A172 (cell line): Measurements from ENCODE around the gene PUS7. TPM values are rescaled to one million over a fixed set of nuclear protein-coding genes. Genes with fewer than 3 reads are reported as not detected.
"Not testable (repeated sequence)": the region's sequence is repeated elsewhere in the genome, so short reads cannot be mapped to it uniquely, and the experiment has no call there.

Experiments
- DNase-seq: peaks from one replicate; pipeline ENCODE4 v3.0.0-alpha.2; 2015; ENCODE audit warnings: low spot score
- total RNA-seq: library from RNA; depleted of rRNA; stranded (reverse); fragments of >200 nt; shearing (Covaris generic); gene quantifications from 2 replicates; pipeline ENCODE4 v1.2.3, GENCODE V29; 2014; rRNA removed

The PUS7 gene
- total RNA-seq, 1 experiment from 2014 or later, result 27.8 TPM

DNA sequence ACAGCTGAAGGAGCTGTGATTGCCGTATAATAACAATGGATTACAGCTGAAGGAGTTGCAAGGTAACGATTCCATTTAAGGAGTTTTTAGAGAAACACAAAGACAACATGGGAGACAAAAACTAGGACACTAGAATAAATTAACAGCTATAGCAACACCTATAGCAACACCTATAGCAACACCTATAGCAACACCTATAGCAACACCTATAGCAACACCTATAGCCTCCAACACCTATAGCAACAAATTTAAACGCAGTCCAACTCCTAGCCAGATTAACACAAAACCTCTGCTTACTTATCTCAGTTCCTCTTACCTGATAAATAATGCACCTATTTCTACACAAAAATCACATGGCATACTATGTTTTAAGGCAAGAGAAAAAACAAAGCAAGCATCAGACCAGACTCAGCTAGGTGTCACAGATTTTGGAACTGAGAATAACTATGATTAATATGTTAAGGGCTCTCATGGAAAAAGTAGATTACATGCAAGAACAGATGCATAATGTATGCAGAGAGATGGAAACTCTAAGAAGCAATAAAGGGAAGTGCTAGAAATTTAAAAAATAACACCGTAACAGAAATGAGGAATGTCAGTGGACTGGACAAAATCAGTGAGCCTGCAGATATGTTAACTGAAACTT is 77.6 kb downstream of the PUS7 start:
- no peak for DNase-seq

DNA sequence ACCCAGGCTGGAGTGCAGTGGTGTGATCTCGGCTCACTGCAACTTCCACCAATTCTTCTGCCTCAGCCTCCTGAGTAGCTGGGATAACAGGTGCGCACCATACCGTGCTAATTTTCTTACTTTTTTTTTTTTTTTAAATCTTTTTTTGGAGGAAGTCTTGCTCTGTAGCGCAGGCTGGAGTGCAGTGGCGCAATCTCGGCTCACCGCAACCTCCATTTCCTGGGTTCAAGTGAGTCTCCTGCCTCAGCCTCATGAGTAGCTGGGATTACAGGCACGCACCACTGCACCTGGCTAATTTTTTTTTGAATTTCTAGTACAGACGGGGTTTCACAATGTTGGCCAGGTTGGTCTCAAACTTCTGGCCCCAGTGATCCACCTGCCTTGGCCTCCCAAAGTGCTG is 79.9 kb downstream of the PUS7 start:
- DNase-seq, result not testable (repeated sequence)

DNA sequence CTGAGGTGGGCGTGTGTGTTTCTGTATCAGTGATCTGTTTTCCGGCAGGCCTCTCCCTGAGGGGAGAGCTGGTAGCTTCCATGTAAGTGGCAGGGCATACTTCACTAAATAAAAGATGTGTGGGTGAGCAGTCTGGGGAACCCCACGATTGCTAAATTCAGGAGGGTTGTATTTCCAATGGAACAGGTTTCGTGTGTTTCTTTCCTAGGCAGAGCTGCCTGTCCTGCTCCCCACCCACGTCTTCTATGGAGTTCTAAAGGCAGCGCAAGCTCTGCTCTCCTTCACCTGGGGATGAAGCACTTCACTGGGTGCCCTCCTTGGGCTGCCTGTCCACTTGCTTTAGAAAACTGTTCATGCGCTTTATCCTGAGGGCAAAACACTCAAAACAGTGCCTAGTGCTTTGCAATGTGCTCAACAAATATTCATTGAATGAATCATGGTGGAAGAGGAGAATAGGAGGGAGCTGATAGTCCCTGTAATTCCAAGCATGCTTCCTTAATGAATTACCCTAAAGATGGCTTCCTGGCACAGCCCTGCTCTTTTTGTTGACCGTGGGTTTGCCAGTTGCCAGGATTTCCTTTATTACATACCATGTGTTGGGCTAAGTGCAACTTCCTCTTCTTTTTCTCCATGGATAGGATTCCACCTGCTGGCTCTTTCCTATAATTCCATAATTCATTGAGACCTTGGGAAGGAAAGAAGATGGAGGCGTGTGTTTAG is 82.7 kb downstream of the PUS7 start:
- DNase-seq, result peak; percentile 87

- DNase-seq, result no peak
These were observed 83.3 kb downstream of the PUS7 start for GRCh38 chr7:105438847-105439173.

DNA sequence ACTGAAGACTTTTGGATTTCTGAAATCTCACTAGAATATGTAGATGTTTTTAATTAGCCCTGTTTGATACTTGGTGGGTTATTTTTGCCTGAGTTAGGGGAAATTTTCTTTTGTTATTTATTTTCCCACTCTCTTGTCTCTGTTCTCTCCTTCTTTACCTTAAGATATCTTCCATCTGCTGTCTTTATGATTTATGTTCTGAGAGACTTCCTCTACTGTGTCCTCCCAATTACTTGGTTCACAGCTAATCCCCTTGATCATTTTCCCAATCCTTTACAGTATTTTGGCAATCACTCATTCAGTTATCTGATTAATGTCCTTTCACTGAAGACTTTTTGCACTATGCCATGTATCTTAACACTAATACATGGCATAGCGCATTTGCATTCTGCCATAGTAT is 83.8 kb downstream of the PUS7 start:
- DNase-seq, result no peak

GRCh38 chr7:105437356-105437755 is 84.7 kb downstream of the PUS7 start:
- DNase-seq, result not testable (repeated sequence)

DNA sequence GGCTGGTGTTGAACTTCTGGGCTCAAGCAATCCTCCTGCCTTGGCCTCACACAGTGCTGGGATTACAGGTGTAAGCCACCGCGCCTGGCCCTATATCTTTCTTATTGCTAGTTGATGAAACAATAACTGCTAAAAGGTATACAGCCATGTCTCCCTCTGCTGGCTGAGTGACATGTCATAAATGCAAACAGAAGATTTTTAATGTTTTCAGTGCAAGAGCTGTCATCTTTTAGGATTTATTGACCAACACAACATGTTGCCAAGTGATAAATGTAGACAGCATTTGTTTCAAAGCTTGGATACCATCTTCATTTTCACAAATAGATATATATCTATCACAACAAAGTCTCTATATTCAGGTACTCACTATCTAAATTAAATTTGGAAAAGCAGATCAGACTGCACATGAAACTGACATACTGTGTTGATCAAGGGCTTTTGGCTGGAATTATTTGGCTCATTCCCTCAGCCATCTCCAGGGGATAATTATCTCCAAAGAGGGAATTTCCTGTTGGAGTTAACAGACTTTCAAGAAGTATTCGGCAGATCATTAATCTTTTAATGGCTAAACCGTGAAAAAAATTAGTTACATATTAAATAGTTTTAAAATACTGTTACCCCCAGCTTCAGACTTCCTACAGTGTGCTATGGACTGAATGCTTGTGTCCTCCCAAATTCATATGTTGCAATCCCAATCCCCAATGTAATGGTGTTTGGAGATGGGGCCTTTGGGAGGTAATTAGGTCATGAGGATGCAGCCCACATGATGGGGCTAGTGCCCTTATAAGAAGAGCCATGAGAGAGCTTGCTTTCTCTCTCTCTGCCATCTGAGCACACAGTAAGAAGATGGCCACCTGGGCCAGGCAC is 92.1 kb downstream of the PUS7 start:
- DNase-seq, result peak; percentile 51

GRCh38 chr7:105426606-105427146 is 95.4 kb downstream of the PUS7 start:
- no peak for DNase-seq

- no peak for DNase-seq
These were observed 98.1 kb downstream of the PUS7 start for GRCh38 chr7:105423987-105424386.

GRCh38 chr7:105413887-105414437 is 108.1 kb downstream of the PUS7 start:
- no peak for DNase-seq

- not testable (repeated sequence) for DNase-seq
These were observed 111.3 kb downstream of the PUS7 start for GRCh38 chr7:105410774-105411173.

GRCh38 chr7:105409775-105410174 is 112.3 kb downstream of the PUS7 start:
- DNase-seq, result not testable (repeated sequence)

- DNase-seq, result no peak
These were observed 113.2 kb downstream of the PUS7 start for GRCh38 chr7:105408791-105409410.

Other genes starting within 250 kb of the PUS7 start
- 64.5 and 65.4 TPM in 2 replicates for gene SRPK2, start 133.3 kb downstream of the PUS7 start, total RNA-seq
- gene RINT1, start 9.9 kb upstream of the PUS7 start, total RNA-seq, result 17.6 and 24.7 TPM in 2 replicates
- gene EFCAB10, start 59.2 kb upstream of the PUS7 start, total RNA-seq, result not detected in 2 replicates